Measurements from ENCODE around the gene SPART.

- no peak for TF ChIP-seq RAD21 (IDR thresholded peaks at IDR 0.05; ENCODE audit: low read depth)
- no peak for TF ChIP-seq TCF12 (IDR thresholded peaks at IDR 0.05; ENCODE audit: low read depth)
Measured at GRCh38 chr13:36325912-36326311, 20.3 kb downstream of the SPART start.

Data from Ishikawa (cell line).